Measurements from ENCODE around the gene SLC4A5.

DNA sequence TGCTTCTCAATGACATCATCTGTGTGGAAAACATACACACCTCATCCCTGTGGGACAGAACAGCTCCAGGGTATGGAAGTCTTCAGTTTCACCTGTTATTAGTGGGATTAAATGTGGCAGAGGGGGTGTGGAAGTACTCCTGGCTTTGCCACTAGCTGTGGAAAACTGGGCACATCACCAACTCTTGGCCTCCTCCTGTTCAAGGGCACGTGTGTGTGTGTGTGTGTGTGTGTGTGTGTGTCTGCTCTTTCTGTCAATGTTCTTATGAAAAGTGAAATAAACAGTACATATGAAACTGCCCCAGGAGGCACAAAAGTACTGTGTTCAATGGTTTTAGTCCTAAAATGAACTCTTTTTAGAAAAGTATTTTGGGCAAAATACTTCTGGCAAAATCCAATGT lies 78.9 kb downstream of the SLC4A5 start:
- TF ChIP-seq, protein P1, sequence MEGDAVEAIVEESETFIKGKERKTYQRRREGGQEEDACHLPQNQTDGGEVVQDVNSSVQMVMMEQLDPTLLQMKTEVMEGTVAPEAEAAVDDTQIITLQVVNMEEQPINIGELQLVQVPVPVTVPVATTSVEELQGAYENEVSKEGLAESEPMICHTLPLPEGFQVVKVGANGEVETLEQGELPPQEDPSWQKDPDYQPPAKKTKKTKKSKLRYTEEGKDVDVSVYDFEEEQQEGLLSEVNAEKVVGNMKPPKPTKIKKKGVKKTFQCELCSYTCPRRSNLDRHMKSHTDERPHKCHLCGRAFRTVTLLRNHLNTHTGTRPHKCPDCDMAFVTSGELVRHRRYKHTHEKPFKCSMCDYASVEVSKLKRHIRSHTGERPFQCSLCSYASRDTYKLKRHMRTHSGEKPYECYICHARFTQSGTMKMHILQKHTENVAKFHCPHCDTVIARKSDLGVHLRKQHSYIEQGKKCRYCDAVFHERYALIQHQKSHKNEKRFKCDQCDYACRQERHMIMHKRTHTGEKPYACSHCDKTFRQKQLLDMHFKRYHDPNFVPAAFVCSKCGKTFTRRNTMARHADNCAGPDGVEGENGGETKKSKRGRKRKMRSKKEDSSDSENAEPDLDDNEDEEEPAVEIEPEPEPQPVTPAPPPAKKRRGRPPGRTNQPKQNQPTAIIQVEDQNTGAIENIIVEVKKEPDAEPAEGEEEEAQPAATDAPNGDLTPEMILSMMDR (IDR thresholded peaks at IDR 0.05), result no peak
- no peak for TF ChIP-seq FOXK1 (CRISPR knock-in tag; IDR thresholded peaks at IDR 0.05)
